ENCODE measurements around the gene TOX2.

The TOX2 gene

DNA sequence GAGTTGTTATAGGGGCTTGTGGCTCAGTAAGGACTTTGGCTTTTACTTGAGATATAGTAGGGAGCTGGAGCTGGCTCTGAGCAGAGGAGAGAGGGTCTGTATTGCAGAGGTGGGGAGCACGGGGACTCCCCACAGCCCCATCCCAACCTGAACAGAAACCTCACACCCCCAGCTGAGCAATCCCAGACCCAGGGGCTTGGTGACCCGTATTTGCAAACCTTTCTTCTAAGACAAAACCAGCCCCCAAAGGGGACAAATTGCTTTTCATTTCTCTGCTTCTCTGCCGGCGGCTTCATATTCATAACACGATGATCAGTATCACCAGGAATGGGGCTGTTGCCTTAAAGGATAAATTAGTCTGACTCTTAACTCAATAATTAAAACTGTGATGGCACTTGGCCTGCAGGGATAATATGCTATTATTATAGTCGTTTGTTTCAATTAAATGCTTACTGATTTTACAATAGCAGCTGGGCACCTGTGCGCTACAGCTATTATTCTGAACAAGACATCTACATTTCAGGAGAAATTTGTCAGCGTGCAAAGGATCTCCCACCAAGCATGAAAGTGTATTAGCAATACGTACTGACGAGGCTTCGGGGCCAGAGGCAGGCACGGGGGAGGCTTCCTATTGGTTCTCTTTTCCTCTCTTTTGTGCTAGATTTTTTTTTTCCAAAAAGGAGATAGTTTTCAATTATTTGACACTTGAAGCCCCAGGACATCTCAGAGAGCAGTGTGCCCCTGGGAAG is 118.1 kb downstream of the TOX2 start:
- no peak overlapping the region for H3K9ac ChIP-seq (ENCODE audit: low read length in 5 of 5)
- H3K27ac ChIP-seq (ENCODE audit: low read depth, low read length): no peak overlapping the region
- H3K27me3 ChIP-seq (ENCODE audit: control insufficient read depth in 5 of 5, insufficient read depth in 4 of 5, low read length in 5 of 5): peaks cover 0 to 18% (median 2%) of the 10 kb centered on the region in 5 donors
- H3K9me3 ChIP-seq (ENCODE audit: control insufficient read depth in 5 of 5, low read length in 5 of 5): peaks cover 0 to 5% (median 0%) of the 10 kb centered on the region in 5 donors
- H3K4me3 ChIP-seq (ENCODE audit: low read depth in 1 of 5, low read length in 5 of 5): no peak overlapping the region
- peaks cover 0 to 2% (median 0%) of the 10 kb centered on the region in 5 donors for H3K36me3 ChIP-seq (ENCODE audit: control insufficient read depth in 5 of 5, insufficient read depth in 5 of 5, low read length in 5 of 5)
- H3K4me1 ChIP-seq (ENCODE audit: control insufficient read depth in 5 of 5, insufficient read depth in 5 of 5, low read length in 5 of 5): no peaks in the 10 kb centered on the region

DNA sequence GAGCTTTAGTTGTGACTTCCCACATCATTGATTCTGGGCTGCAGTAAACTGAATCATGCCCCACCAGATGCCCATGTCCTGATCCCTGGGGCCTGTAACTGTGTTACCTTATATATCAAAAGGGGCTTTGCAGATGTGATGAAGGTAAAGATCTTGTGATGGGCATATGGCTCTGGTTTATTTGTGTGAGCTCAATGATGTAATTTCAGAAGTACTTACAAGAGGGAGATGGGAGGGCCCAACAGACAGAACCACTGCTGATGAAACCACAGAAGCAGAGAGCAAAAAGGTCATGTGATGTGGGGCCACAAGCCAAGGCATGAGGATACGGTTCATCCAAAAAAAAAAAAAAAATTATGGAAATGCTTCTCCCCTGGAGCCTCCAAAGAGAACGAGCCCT is 118.7 kb downstream of the TOX2 start:
- H3K9ac ChIP-seq (ENCODE audit: low read length in 5 of 5): no peak overlapping the region
- H3K9me3 ChIP-seq (ENCODE audit: control insufficient read depth in 5 of 5, low read length in 5 of 5): peaks cover 0 to 5% (median 0%) of the 10 kb centered on the region in 5 donors
- no peaks in the 10 kb centered on the region for H3K4me1 ChIP-seq (ENCODE audit: control insufficient read depth in 5 of 5, insufficient read depth in 5 of 5, low read length in 5 of 5)
- no peak overlapping the region for H3K4me3 ChIP-seq (ENCODE audit: low read depth in 1 of 5, low read length in 5 of 5)
- H3K27ac ChIP-seq (ENCODE audit: low read depth, low read length): no peak overlapping the region
- H3K36me3 ChIP-seq (ENCODE audit: control insufficient read depth in 5 of 5, insufficient read depth in 5 of 5, low read length in 5 of 5): peaks cover 0 to 2% (median 0%) of the 10 kb centered on the region in 5 donors
- peaks cover 0 to 18% (median 2%) of the 10 kb centered on the region in 5 donors for H3K27me3 ChIP-seq (ENCODE audit: control insufficient read depth in 5 of 5, insufficient read depth in 4 of 5, low read length in 5 of 5)

DNA sequence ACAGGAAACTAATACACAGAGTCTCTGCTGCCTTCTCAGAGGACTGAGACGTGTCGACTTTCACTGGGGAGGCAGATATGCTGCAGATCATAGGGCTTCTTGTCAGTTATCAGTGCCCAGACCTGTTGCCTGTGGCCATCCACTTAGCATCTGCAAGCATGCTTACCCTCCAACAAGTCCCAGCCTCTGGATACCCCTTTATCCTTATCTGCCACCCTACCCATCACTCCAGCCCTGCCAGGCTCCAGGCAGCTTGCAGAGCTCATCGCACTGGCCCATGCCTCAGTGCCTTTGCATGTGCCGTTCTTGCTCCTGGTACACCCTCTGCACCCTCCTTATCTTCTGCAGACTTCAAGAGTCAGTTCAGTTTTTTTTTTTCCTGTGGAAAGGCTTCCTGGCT is 119.2 kb downstream of the TOX2 start:
- H3K4me3 ChIP-seq (ENCODE audit: low read depth in 1 of 5, low read length in 5 of 5): no peak overlapping the region
- H3K36me3 ChIP-seq (ENCODE audit: control insufficient read depth in 5 of 5, insufficient read depth in 5 of 5, low read length in 5 of 5): peaks cover 0 to 2% (median 0%) of the 10 kb centered on the region in 5 donors
- peaks cover 0 to 2% (median 0%) of the 10 kb centered on the region in 5 donors for H3K4me1 ChIP-seq (ENCODE audit: control insufficient read depth in 5 of 5, insufficient read depth in 5 of 5, low read length in 5 of 5)
- no peak overlapping the region for H3K27ac ChIP-seq (ENCODE audit: low read depth, low read length)
- peaks cover 0 to 5% (median 0%) of the 10 kb centered on the region in 5 donors for H3K9me3 ChIP-seq (ENCODE audit: control insufficient read depth in 5 of 5, low read length in 5 of 5)
- H3K27me3 ChIP-seq (ENCODE audit: control insufficient read depth in 5 of 5, insufficient read depth in 4 of 5, low read length in 5 of 5): peaks cover 0 to 22% (median 4%) of the 10 kb centered on the region in 5 donors
- no peak overlapping the region for H3K9ac ChIP-seq (ENCODE audit: low read length in 5 of 5)

DNA sequence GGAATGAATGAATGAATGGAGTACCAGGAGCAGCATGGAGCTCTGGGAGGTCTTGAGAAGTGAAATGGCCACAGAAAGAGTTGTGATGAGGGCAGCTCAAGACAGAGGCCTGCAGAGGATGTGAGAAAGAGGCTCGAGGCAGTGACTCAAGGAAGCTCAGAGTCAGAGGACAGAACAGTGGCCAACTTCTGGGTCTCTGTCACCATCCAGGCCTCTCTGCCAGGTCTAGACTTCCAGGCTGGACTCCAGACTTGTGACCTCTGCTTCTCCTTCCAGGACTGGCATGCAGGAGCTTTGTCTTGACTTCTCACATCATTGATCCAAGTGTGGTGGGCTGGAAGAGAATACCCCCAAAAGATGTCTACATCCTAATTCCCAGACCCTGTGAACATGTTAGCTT is 119.8 kb downstream of the TOX2 start:
- Histone ChIP-seq H3K4me1 (ENCODE audit: control insufficient read depth in 5 of 5, insufficient read depth in 5 of 5, low read length in 5 of 5) (peaks cover 0 to 2% (median 0%) of the 10 kb centered on the region in 5 donors), H3K27ac (ENCODE audit: low read depth, low read length) (no peak overlapping the region), H3K9ac (ENCODE audit: low read length in 5 of 5) (no peak overlapping the region), H3K9me3 (ENCODE audit: control insufficient read depth in 5 of 5, low read length in 5 of 5) (peaks cover 0 to 5% (median 0%) of the 10 kb centered on the region in 5 donors), H3K4me3 (ENCODE audit: low read depth in 1 of 5, low read length in 5 of 5) (no peak overlapping the region), H3K36me3 (ENCODE audit: control insufficient read depth in 5 of 5, insufficient read depth in 5 of 5, low read length in 5 of 5) (peaks cover 0 to 2% (median 0%) of the 10 kb centered on the region in 5 donors), H3K27me3 (ENCODE audit: control insufficient read depth in 5 of 5, insufficient read depth in 4 of 5, low read length in 5 of 5) (peaks cover 0 to 28% (median 7%) of the 10 kb centered on the region in 5 donors)

DNA sequence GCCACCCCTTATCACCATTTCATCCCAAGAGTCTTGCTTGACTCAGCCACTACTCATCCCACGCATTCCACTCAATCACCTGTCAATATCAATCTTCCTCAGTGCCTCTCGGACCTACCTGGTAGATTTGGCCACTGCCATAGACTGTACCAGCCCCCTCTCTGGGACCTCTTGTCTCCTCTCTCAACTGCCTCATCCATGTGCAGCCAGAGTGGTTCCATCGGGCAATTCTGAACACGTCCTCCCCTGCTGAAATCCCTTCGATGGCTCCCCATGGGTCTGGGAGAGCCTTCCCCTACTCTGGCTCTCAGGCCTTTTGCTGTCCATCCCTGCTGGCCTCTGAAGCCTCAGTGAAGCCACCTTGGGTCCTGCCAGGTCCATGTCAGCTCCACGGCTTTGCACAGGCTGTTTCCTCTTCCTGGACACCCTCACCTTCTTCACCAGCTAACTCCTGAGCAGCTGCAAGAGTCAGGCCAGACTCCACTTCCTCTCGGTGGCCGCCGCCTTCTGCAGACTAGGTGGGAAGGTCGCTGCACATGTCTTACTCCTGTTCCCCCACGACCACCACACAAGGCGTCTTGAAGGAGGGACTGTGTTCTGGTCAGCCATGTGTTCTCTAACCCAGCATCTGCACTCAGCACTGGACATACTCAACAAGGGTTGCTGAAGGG is 120.4 kb downstream of the TOX2 start:
- Histone ChIP-seq H3K27ac (ENCODE audit: low read depth, low read length) (no peak overlapping the region), H3K36me3 (ENCODE audit: control insufficient read depth in 5 of 5, insufficient read depth in 5 of 5, low read length in 5 of 5) (peaks cover 0 to 2% (median 0%) of the 10 kb centered on the region in 5 donors), H3K9ac (ENCODE audit: low read length in 5 of 5) (no peak overlapping the region), H3K4me3 (ENCODE audit: low read depth in 1 of 5, low read length in 5 of 5) (no peak overlapping the region), H3K9me3 (ENCODE audit: control insufficient read depth in 5 of 5, low read length in 5 of 5) (peaks cover 0 to 5% (median 0%) of the 10 kb centered on the region in 5 donors), H3K4me1 (ENCODE audit: control insufficient read depth in 5 of 5, insufficient read depth in 5 of 5, low read length in 5 of 5) (peaks cover 0 to 2% (median 0%) of the 10 kb centered on the region in 5 donors), H3K27me3 (ENCODE audit: control insufficient read depth in 5 of 5, insufficient read depth in 4 of 5, low read length in 5 of 5) (peaks cover 0 to 34% (median 7%) of the 10 kb centered on the region in 5 donors)

DNA sequence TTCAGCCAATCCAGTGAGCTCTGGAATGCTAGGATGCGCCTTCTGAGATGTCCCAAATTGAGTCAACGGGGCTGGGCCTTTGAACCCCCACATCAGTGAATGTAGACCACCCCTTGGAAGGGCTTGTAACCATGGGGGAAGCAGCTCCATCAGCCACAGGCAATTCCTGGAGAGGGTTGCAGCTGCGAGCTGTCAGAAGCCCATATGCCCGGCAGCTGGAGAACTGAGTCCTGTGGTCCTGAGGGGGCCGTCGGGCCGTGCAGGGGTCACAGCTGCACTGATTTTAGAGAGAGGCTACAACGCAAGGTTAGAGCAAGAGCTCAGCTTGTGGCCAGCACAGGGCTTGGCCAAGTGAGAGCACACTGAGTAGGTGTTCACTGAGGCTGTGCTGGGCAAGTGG is 121.3 kb downstream of the TOX2 start:
- H3K27me3 ChIP-seq (ENCODE audit: control insufficient read depth in 5 of 5, insufficient read depth in 4 of 5, low read length in 5 of 5): peaks cover 0 to 36% (median 7%) of the 10 kb centered on the region in 5 donors
- H3K36me3 ChIP-seq (ENCODE audit: control insufficient read depth in 5 of 5, insufficient read depth in 5 of 5, low read length in 5 of 5): peaks cover 0 to 2% (median 0%) of the 10 kb centered on the region in 5 donors
- no peak overlapping the region for H3K9ac ChIP-seq (ENCODE audit: low read length in 5 of 5)
- H3K4me1 ChIP-seq (ENCODE audit: control insufficient read depth in 5 of 5, insufficient read depth in 5 of 5, low read length in 5 of 5): peaks cover 0 to 2% (median 0%) of the 10 kb centered on the region in 5 donors
- no peak overlapping the region for H3K27ac ChIP-seq (ENCODE audit: low read depth, low read length)
- no peak overlapping the region for H3K4me3 ChIP-seq (ENCODE audit: low read depth in 1 of 5, low read length in 5 of 5)
- peaks cover 0 to 5% (median 0%) of the 10 kb centered on the region in 5 donors for H3K9me3 ChIP-seq (ENCODE audit: control insufficient read depth in 5 of 5, low read length in 5 of 5)

DNA sequence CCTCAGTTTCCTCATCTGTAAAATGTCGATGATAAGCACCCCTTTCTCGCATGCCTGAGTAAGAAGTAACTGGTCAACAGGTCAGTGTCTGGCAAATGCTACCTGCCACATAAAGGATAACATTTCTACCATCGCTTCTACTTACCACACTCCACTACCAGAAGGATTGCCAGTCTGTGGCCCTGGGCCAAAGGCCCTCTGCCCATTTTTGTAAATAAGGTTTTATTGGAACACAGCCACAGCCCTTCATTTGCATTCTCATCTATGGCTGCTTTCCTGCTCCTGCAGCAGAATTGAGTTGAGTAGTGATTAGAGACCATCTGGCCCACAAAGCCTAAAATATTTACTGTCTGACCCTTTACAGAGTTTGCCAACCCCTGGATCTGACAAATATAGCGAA is 121.8 kb downstream of the TOX2 start:
- no peak overlapping the region for H3K27ac ChIP-seq (ENCODE audit: low read depth, low read length)
- no peak overlapping the region for H3K9ac ChIP-seq (ENCODE audit: low read length in 5 of 5)
- H3K36me3 ChIP-seq (ENCODE audit: control insufficient read depth in 5 of 5, insufficient read depth in 5 of 5, low read length in 5 of 5): peaks cover 0 to 2% (median 0%) of the 10 kb centered on the region in 5 donors
- H3K4me1 ChIP-seq (ENCODE audit: control insufficient read depth in 5 of 5, insufficient read depth in 5 of 5, low read length in 5 of 5): peaks cover 0 to 2% (median 0%) of the 10 kb centered on the region in 5 donors
- H3K27me3 ChIP-seq (ENCODE audit: control insufficient read depth in 5 of 5, insufficient read depth in 4 of 5, low read length in 5 of 5): peaks cover 0 to 36% (median 7%) of the 10 kb centered on the region in 5 donors
- peaks cover 0 to 5% (median 0%) of the 10 kb centered on the region in 5 donors for H3K9me3 ChIP-seq (ENCODE audit: control insufficient read depth in 5 of 5, low read length in 5 of 5)
- H3K4me3 ChIP-seq (ENCODE audit: low read depth in 1 of 5, low read length in 5 of 5): no peak overlapping the region

DNA sequence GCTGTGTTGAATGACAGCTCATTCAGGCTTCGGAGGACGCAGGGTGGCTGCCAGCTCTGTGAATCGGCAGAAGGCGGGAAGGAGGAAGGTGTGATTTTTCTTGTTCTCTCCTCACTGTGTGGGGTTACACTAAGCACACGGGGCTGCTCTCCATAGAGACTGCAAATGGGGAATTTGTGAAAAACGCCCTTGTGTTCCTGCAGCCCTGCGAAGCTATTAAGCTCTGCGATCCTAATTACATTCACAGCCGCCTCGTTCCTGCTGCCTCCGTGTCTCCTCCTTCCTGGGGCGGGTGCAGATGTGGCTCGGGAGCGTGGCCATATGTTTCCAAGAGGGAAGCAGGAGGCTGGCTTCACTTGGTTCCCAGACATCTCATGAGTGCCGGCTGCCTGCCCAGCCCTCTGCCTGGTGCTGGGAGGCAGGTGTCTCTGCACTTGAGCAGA is 124.0 kb downstream of the TOX2 start:
- Histone ChIP-seq H3K27me3 (ENCODE audit: control insufficient read depth in 5 of 5, insufficient read depth in 4 of 5, low read length in 5 of 5) (peaks cover 0 to 36% (median 7%) of the 10 kb centered on the region in 5 donors), H3K9ac (ENCODE audit: low read length in 5 of 5) (no peak overlapping the region), H3K9me3 (ENCODE audit: control insufficient read depth in 5 of 5, low read length in 5 of 5) (peaks cover 0 to 5% (median 0%) of the 10 kb centered on the region in 5 donors), H3K4me3 (ENCODE audit: low read depth in 1 of 5, low read length in 5 of 5) (no peak overlapping the region), H3K4me1 (ENCODE audit: control insufficient read depth in 5 of 5, insufficient read depth in 5 of 5, low read length in 5 of 5) (peaks cover 0 to 2% (median 0%) of the 10 kb centered on the region in 5 donors), H3K27ac (ENCODE audit: low read depth, low read length) (no peak overlapping the region), H3K36me3 (ENCODE audit: control insufficient read depth in 5 of 5, insufficient read depth in 5 of 5, low read length in 5 of 5) (peaks cover 0 to 2% (median 0%) of the 10 kb centered on the region in 5 donors)

DNA sequence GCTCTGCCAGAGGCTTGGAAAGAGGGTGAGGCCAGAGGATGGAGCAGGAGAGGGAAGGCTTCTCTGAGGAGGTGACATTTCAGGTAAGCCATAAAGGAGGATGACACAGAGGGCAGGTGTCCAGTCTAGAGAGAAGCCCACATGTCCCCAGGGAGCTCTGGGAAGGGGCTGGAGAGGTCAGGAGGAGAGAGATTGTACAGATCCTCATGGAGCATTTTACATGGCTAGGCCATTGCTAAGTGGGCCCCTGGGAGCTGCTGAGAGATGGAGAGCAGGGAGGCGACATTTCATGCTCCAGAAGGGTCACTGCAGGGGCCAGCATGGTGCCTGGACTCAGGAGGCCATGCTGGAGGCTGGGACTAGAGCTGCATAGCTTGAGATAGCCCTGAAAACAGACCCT is 124.5 kb downstream of the TOX2 start:
- H3K4me3 ChIP-seq (ENCODE audit: low read depth in 1 of 5, low read length in 5 of 5): no peak overlapping the region
- H3K9ac ChIP-seq (ENCODE audit: low read length in 5 of 5): no peak overlapping the region
- no peak overlapping the region for H3K27ac ChIP-seq (ENCODE audit: low read depth, low read length)
- peaks cover 0 to 2% (median 0%) of the 10 kb centered on the region in 5 donors for H3K36me3 ChIP-seq (ENCODE audit: control insufficient read depth in 5 of 5, insufficient read depth in 5 of 5, low read length in 5 of 5)
- peaks cover 0 to 33% (median 7%) of the 10 kb centered on the region in 5 donors for H3K27me3 ChIP-seq (ENCODE audit: control insufficient read depth in 5 of 5, insufficient read depth in 4 of 5, low read length in 5 of 5)
- peaks cover 0 to 5% (median 0%) of the 10 kb centered on the region in 5 donors for H3K9me3 ChIP-seq (ENCODE audit: control insufficient read depth in 5 of 5, low read length in 5 of 5)
- H3K4me1 ChIP-seq (ENCODE audit: control insufficient read depth in 5 of 5, insufficient read depth in 5 of 5, low read length in 5 of 5): peaks cover 0 to 2% (median 0%) of the 10 kb centered on the region in 5 donors

DNA sequence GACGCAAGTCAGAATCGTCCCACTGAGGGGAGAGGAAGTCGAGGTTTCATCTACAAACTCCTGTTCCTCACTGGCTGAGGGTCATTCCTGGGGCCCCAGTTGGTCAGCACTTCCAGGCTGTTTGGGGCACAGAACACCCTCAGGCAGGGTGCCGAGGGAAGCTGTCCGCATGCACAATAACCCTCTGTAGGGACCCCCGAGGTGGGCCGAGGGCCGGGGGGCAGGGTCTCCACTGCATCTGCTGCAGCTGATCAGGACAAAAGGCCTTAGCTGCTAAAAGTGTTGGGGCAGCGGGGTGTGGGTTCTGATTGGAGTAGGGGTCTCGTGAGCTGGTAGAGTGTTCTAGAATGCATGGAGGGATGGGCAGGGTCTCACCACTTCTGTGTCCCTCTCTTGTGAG is 125.1 kb downstream of the TOX2 start:
- no peak overlapping the region for H3K4me3 ChIP-seq (ENCODE audit: low read depth in 1 of 5, low read length in 5 of 5)
- peaks cover 0 to 2% (median 0%) of the 10 kb centered on the region in 5 donors for H3K36me3 ChIP-seq (ENCODE audit: control insufficient read depth in 5 of 5, insufficient read depth in 5 of 5, low read length in 5 of 5)
- peaks cover 0 to 5% (median 0%) of the 10 kb centered on the region in 5 donors for H3K9me3 ChIP-seq (ENCODE audit: control insufficient read depth in 5 of 5, low read length in 5 of 5)
- no peak overlapping the region for H3K9ac ChIP-seq (ENCODE audit: low read length in 5 of 5)
- no peak overlapping the region for H3K27ac ChIP-seq (ENCODE audit: low read depth, low read length)
- peaks cover 0 to 2% (median 0%) of the 10 kb centered on the region in 5 donors for H3K4me1 ChIP-seq (ENCODE audit: control insufficient read depth in 5 of 5, insufficient read depth in 5 of 5, low read length in 5 of 5)
- peaks cover 0 to 33% (median 7%) of the 10 kb centered on the region in 5 donors for H3K27me3 ChIP-seq (ENCODE audit: control insufficient read depth in 5 of 5, insufficient read depth in 4 of 5, low read length in 5 of 5)
